Activated naive CD4-positive, alpha-beta T cell (primary cell): Measurements from ENCODE around the gene FERMT2.

ENCODE experiments used
- DNase-seq, 4 experiments: peaks; one replicate each; lab custom pipeline; 2025; lab: John Stamatoyannopoulos, UW

FERMT2 gene

GRCh38 chr14:52821805-52822250 lies 129.0 kb downstream of the FERMT2 start:
- no peak for DNase-seq

DNA sequence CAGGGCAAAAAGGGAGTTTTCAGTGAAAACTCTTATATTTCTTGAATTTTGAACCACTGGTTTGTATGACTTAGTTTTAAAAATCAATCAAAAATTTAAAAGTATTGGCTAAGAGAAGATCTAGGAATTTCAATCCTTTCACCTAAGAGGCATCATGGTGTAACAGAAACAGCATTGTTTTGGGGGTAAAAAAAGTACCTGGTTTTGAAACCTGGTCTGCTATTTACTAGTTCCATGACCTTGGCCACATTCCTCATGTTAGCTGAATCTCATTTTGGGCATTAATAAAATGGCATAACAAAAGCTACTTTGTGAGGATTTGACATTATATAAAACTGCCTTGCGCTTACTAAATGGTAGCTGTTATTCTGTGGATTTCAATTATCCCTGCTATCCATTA lies 142.7 kb downstream of the FERMT2 start:
- DNase-seq: no peak
